Nephron (organoid): Measurements from ENCODE around the gene PCDH17.

Source experiments
- H3K27ac Mint-ChIP-seq, 3 experiments: 2 replicates each; pipeline ENCODE4 v1.8.0; 2020; ENCODE audit warnings: mixed read lengths in 3 of 3, mild to moderate bottlenecking in 2 of 3, moderate library complexity in 1 of 3
- H3K27me3 Mint-ChIP-seq: 2 replicates; pipeline ENCODE4 v1.8.0; 2021; ENCODE audit warnings: low read depth, mild to moderate bottlenecking, moderate library complexity, mixed read lengths
- H3K36me3 Mint-ChIP-seq: 2 replicates; pipeline ENCODE4 v1.8.0; 2020; ENCODE audit warnings: low read depth, mixed read lengths
- H3K4me1 Mint-ChIP-seq: 2 replicates; pipeline ENCODE4 v1.8.0; 2020; ENCODE audit warnings: mixed read lengths
- H3K4me3 Mint-ChIP-seq, 3 experiments: 2 replicates each; pipeline ENCODE4 v1.8.0; 2020; ENCODE audit warnings: mild to moderate bottlenecking in 3 of 3, mixed read lengths in 3 of 3, moderate library complexity in 2 of 3
- H3K9me3 Mint-ChIP-seq: 2 replicates; pipeline ENCODE4 v1.8.0; 2020; ENCODE audit warnings: mixed read lengths
- TF ChIP-seq, protein P1 (sequence below), 3 experiments: fragments of 200-600 bp; sonication (generic); IDR thresholded peaks; one replicate each; pipeline ENCODE4 v1.5.0; 2021; ENCODE audit warnings: antibody characterized with exemption in 3 of 3; ENCODE audit not compliant: unreplicated experiment in 3 of 3

PCDH17 gene

DNA sequence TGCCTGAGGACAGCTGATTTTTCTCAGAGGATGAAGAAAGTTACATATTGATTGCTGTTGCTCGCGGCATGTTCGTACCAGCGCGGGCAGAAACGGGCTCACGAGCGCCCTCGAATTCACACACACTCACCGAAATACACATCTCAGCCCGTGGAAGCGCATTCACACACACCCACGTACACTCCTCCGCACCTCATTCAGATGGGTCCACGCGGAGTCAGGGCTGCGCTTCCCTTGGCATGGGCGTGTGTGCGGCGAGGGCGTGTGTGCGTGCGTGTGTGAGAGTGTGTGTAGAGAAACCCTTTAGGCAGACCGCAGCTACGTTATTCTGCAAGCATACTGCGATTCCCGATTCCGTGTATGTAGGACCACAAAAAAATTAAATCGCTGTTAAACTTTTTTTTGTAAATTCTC is 2.1 kb upstream of the PCDH17 start:
- TF ChIP-seq, protein P1, sequence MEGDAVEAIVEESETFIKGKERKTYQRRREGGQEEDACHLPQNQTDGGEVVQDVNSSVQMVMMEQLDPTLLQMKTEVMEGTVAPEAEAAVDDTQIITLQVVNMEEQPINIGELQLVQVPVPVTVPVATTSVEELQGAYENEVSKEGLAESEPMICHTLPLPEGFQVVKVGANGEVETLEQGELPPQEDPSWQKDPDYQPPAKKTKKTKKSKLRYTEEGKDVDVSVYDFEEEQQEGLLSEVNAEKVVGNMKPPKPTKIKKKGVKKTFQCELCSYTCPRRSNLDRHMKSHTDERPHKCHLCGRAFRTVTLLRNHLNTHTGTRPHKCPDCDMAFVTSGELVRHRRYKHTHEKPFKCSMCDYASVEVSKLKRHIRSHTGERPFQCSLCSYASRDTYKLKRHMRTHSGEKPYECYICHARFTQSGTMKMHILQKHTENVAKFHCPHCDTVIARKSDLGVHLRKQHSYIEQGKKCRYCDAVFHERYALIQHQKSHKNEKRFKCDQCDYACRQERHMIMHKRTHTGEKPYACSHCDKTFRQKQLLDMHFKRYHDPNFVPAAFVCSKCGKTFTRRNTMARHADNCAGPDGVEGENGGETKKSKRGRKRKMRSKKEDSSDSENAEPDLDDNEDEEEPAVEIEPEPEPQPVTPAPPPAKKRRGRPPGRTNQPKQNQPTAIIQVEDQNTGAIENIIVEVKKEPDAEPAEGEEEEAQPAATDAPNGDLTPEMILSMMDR (IDR thresholded peaks at IDR 0.05; ENCODE audit: unreplicated experiment in 3 of 3), result no peak
- Mint-ChIP-seq H3K36me3 (peaks cover 26% of the 10 kb centered on the region), H3K27ac (peak overlapping the region; percentile 26 to 75 (median 68)), H3K27me3 (peaks cover 57% of the 10 kb centered on the region), H3K4me1 (peaks cover 16% of the 10 kb centered on the region), H3K4me3 (peak overlapping the region; percentile 91 to 96 (median 92)), H3K9me3 (peaks cover 2% of the 10 kb centered on the region)

DNA sequence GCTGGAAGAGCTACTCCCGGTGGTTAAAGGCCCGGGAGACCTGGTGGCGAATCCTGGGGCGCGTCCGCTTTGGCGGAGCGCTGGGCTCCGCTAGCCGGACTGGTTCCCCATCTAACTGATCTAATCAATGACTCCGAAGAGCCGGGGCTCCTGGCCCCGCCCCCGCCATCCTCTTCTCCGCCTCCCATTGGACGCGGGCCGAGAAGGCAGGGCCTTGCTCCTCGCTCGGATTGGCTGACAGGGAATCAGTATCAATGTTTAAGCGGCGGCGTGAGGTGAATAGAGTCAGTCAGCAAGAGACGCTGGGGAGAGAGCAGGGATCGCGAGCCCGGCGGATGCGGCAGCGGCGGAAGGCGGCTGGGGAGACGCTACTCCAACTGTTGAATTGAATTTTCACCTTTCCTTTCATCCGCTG is 1.7 kb upstream of the PCDH17 start:
- H3K4me1 Mint-ChIP-seq, result peaks cover 20% of the 10 kb centered on the region
- peak overlapping the region; percentile 26 to 75 (median 68) for H3K27ac Mint-ChIP-seq
- peaks cover 2% of the 10 kb centered on the region for H3K9me3 Mint-ChIP-seq
- TF ChIP-seq, protein P1 (IDR thresholded peaks at IDR 0.05; ENCODE audit: unreplicated experiment in 3 of 3), result no peak
- H3K27me3 Mint-ChIP-seq, result peaks cover 61% of the 10 kb centered on the region
- peaks cover 30% of the 10 kb centered on the region for H3K36me3 Mint-ChIP-seq
- H3K4me3 Mint-ChIP-seq, result peak overlapping the region; percentile 91 to 96 (median 92)

DNA sequence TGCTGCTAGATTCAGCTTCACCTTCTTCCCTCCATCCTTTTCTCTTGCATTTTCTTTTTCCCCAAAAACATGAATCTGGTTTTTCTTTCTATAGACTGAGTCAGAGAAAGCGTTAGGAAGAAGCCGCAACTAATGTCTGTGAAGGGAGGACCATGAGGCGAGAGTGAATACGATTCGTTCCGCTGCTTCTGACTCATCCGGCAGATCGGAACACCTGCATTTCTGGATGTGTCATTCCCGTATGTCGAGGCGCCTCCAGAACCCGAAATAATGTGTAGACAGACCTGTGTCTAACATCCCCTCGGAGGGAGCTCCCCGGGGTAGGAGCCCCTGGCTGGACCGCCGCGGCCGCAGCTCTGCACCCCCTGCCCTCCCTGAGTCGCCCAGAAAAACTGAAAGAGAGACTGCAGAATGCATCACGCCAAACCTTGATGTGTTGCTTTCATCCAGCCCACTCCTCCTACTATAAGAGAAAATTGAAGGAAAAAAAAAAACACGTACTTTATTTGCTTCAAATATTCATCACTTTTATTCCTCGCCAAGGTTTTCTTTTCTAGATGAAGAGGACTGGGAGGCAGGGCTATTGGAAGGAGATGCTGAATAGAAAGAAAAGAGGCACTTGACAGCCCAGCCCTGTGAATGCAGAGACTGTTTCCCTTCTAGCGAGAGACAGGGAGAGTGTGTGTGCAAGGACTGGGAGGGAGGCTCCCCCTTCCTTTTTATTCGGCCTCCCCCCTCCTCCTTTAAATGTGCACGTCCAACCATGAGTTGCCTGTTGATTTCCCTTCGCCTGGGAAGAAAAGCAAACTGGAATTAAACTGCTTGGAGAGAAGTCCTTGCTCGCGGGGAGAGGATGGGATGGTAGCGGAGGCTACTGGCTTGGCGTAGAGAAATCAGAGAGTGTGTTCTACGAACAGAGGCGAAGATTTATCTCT is 616 bp upstream of the PCDH17 start:
- Mint-ChIP-seq H3K36me3 (peaks cover 32% of the 10 kb centered on the region), H3K4me3 (peak overlapping the region; percentile 91 to 96 (median 92)), H3K4me1 (peaks cover 20% of the 10 kb centered on the region), H3K27ac (peak overlapping the region; percentile 85 to 87 (median 86)), H3K27me3 (peaks cover 63% of the 10 kb centered on the region), H3K9me3 (peaks cover 2% of the 10 kb centered on the region)
- TF ChIP-seq, protein P1 (IDR thresholded peaks at IDR 0.05; ENCODE audit: unreplicated experiment in 3 of 3), result no peak

DNA sequence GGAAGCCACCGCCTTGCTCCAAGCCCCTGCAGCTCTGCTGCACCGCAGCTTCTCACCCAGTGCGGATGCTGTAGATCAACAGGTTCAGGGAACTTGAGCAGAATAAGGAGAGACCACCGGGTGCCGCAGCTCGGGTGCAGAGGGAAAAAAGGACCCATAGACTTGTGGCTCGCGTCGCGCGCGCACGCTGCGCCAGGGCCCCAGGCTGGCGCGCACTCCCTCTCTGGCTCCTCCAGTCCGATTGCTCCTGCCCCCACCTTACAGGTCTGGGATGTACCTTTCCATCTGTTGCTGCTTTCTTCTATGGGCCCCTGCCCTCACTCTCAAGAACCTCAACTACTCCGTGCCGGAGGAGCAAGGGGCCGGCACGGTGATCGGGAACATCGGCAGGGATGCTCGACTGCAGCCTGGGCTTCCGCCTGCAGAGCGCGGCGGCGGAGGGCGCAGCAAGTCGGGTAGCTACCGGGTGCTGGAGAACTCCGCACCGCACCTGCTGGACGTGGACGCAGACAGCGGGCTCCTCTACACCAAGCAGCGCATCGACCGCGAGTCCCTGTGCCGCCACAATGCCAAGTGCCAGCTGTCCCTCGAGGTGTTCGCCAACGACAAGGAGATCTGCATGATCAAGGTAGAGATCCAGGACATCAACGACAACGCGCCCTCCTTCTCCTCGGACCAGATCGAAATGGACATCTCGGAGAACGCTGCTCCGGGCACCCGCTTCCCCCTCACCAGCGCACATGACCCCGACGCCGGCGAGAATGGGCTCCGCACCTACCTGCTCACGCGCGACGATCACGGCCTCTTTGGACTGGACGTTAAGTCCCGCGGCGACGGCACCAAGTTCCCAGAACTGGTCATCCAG is 964 bp downstream of the PCDH17 start:
- TF ChIP-seq, protein P1 (IDR thresholded peaks at IDR 0.05; ENCODE audit: unreplicated experiment in 3 of 3), result no peak
- peaks cover 20% of the 10 kb centered on the region for H3K4me1 Mint-ChIP-seq
- peaks cover 32% of the 10 kb centered on the region for H3K36me3 Mint-ChIP-seq
- peak overlapping the region; percentile 85 to 87 (median 86) for H3K27ac Mint-ChIP-seq
- H3K27me3 Mint-ChIP-seq, result peaks cover 63% of the 10 kb centered on the region
- peaks cover 2% of the 10 kb centered on the region for H3K9me3 Mint-ChIP-seq
- peak overlapping the region; percentile 91 to 96 (median 92) for H3K4me3 Mint-ChIP-seq

DNA sequence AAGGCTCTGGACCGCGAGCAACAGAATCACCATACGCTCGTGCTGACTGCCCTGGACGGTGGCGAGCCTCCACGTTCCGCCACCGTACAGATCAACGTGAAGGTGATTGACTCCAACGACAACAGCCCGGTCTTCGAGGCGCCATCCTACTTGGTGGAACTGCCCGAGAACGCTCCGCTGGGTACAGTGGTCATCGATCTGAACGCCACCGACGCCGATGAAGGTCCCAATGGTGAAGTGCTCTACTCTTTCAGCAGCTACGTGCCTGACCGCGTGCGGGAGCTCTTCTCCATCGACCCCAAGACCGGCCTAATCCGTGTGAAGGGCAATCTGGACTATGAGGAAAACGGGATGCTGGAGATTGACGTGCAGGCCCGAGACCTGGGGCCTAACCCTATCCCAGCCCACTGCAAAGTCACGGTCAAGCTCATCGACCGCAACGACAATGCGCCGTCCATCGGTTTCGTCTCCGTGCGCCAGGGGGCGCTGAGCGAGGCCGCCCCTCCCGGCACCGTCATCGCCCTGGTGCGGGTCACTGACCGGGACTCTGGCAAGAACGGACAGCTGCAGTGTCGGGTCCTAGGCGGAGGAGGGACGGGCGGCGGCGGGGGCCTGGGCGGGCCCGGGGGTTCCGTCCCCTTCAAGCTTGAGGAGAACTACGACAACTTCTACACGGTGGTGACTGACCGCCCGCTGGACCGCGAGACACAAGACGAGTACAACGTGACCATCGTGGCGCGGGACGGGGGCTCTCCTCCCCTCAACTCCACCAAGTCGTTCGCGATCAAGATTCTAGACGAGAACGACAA is 1.8 kb downstream of the PCDH17 start:
- Mint-ChIP-seq H3K27ac (no peak overlapping the region), H3K27me3 (peaks cover 63% of the 10 kb centered on the region)
- TF ChIP-seq, protein P1 (IDR thresholded peaks at IDR 0.05; ENCODE audit: unreplicated experiment in 3 of 3), result peak; percentile 46 to 59 (median 50)

More for the DNA sequence above, 1.8 kb downstream of the PCDH17 start:
- Mint-ChIP-seq H3K4me1 (peaks cover 20% of the 10 kb centered on the region), H3K36me3 (peaks cover 32% of the 10 kb centered on the region), H3K4me3 (peak overlapping the region; percentile 91 to 96 (median 92)), H3K9me3 (peaks cover 2% of the 10 kb centered on the region)
